T-helper 2 cell treated with Interferon-gamma antibody and Interleukin-4, amounts not matched to agents 5 μg/mL and 100 μg/mL, for 36 hours (primary cell): ENCODE data around the gene UNK.
"Not testable (repeated sequence)": the region's sequence is repeated elsewhere in the genome, so short reads cannot be mapped to it uniquely, and the experiment has no call there.

Experiments used
- DNase-seq: peaks from one replicate; pipeline ENCODE4 v3.0.0; 2021; ENCODE audit warnings: low spot score
- H3K27ac Mint-ChIP-seq: one replicate; pipeline ENCODE4 v1.8.0; 2021; ENCODE audit warnings: mild to moderate bottlenecking, mixed read lengths
- H3K27me3 Mint-ChIP-seq: one replicate; pipeline ENCODE4 v1.8.0; 2021; ENCODE audit warnings: low read depth, mixed read lengths
- H3K36me3 Mint-ChIP-seq: one replicate; pipeline ENCODE4 v1.8.0; 2021; ENCODE audit warnings: low read depth, mixed read lengths
- H3K4me1 Mint-ChIP-seq: one replicate; pipeline ENCODE4 v1.8.0; 2021; ENCODE audit warnings: low read depth, mixed read lengths
- H3K4me3 Mint-ChIP-seq: one replicate; pipeline ENCODE4 v1.8.0; 2022; ENCODE audit warnings: mild to moderate bottlenecking, moderate library complexity, mixed read lengths
- H3K9me3 Mint-ChIP-seq: one replicate; pipeline ENCODE4 v1.8.0; 2021; ENCODE audit warnings: mixed read lengths

UNK gene

DNA sequence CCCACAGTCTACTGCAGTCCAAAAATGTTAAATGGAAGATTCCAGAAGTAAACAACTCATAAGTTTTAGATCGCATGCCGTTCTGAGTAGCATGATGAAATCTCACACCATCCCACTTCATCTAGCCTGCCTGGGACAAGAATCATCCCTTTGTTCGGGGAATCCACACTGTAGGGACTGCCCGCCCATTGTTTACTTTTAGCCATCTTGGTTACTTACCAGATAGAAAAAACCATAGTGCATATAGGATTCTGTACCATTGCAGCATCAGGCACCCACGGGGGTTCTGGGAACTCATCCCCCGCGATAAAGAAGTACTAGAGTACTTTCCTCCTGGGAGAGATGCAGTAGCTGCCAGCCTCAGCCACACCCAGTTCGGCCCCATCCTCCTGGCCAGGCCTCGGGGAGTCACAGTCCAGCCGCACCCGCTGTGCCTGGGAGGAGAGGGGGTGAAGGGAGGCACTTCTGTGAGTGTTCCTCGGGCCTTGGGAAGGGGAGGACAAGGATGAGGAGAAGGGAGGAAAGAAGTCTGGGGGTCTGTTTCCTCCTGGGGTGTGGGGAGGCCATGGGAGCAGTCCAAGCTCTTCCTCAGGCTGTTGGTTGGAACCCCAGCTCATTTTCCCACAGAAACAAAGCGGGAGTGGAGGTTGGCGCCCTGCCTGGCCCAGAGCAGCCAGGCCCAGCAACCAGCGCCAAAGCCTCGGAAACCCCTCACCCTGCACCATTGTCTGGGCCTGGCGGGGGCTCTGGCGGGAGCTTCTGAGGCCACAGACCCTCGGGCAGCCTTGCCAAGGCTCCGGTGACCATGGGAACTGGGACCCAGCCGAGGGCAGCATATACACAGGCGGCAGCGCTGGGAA is 84.9 kb downstream of the UNK start:
- H3K27me3 Mint-ChIP-seq, result no peaks in the 10 kb centered on the region
- DNase-seq, result no peak
- H3K4me1 Mint-ChIP-seq, result peaks cover 24% of the 10 kb centered on the region
- H3K27ac Mint-ChIP-seq, result no peak overlapping the region
- H3K9me3 Mint-ChIP-seq, result no peaks in the 10 kb centered on the region
- H3K36me3 Mint-ChIP-seq, result no peaks in the 10 kb centered on the region
- no peak overlapping the region for H3K4me3 Mint-ChIP-seq

DNA sequence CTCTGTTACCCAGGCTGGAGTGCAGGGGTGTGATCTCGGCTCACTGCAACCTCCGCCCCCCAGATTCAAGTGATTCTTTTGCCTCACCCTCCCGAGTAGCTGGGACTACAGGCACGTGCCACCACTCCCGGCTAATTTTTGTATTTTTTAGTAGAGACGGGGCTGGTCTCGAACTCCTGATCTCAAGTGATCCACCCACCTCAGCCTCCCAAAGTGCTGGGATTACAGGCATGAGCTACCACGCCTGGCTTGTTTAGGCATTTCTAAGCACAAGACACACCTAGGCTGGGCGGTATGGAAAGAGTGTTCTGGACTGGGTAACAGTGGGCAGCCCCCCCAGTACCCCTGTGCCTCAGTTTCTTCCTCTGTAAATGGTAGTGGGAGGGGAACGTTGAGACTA is 85.6 kb downstream of the UNK start:
- DNase-seq, H3K4me3 Mint-ChIP-seq, H3K9me3 Mint-ChIP-seq, H3K27me3 Mint-ChIP-seq, H3K36me3 Mint-ChIP-seq: not testable (repeated sequence)
- peaks cover 18% of the 10 kb centered on the region for H3K4me1 Mint-ChIP-seq
- peak overlapping the region; percentile 21 for H3K27ac Mint-ChIP-seq

DNA sequence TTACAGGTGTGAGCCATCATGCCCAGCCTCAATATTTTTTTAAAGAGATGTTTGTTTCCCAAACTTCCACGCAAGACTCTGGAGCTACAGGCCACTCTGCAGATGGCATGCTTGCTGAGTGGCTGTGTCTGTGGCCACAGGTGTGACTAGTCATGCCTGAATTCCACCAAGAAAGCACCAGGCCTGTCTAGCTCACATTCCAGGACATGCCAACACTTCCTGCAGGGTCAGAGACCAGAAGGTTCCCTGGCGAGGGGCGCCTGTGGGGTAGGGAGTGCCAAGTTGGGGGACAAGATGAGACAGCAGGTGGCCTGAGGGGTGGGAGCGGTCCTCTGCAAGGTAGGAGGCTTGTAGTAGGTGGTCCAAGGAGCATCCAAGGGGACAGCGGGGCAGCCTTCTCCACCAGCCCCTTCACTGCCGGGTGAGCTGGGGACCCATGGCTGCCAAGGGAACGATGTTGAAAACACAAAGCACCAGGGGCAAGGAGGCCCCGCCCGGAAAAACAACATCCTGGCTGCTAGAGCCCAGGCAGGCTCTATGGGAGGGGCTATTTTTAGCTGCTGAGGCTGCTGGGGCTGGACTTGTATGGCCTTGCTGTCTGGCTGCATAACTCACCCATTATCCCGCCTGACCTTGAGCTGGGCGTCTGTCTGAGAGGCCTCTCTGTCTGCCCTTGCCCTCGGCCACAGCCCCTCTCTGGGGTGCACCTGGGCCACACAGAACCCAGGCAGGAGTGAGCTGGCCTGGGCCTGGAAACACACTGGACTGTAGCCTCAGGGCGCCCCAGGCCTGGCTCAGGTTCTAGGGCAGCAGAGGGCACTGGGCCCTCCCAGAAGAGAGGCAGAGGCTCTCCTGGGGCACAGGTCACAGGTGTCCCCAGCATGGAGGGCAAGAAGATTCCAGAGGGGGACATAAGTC is 88.1 kb downstream of the UNK start:
- Mint-ChIP-seq H3K4me1 (peaks cover 32% of the 10 kb centered on the region), H3K27ac (peak overlapping the region; percentile 92), H3K9me3 (no peaks in the 10 kb centered on the region), H3K27me3 (no peaks in the 10 kb centered on the region), H3K36me3 (peaks cover 2% of the 10 kb centered on the region), H3K4me3 (peak overlapping the region; percentile 51)
- DNase-seq, result no peak

DNA sequence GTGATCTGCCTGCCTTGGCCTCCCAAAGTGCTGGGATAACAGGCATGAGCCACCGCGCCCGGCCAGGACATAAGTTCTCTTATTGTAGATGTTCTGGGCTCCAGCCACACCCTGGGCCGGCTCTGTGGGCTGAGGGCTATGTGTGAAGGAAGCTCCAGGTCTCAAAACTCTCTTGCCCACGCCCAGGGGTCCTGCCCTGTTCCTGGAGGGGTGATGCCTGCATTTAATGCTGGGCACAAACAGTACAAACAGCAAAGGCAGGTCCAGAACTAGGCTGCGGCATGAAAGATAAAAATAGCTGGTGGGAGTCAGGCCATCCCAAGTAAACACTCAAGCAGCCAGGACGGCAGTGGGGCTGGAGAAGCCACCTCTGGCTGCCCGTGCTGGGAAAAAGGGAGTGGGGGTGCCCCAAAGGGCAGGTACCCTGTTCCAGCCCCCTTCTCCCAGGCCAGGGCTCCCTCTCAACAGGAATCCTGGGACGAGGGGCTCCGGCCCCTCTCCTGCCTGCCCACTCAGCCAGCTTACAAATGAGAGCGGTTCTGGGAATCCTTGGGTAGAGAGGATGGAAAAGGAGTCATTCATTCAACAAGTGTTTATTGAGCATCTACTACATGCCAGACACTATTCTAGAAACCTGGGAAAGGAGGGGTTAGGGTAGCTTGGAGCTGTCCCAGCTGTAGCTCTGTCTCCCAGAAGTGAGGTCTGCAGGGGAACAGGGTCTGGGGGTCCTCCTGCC is 89.1 kb downstream of the UNK start:
- Mint-ChIP-seq H3K9me3 (no peaks in the 10 kb centered on the region), H3K36me3 (peaks cover 4% of the 10 kb centered on the region), H3K4me1 (peaks cover 32% of the 10 kb centered on the region), H3K27me3 (peaks cover 2% of the 10 kb centered on the region), H3K27ac (peak overlapping the region; percentile 49), H3K4me3 (peak overlapping the region; percentile 26)
- no peak for DNase-seq

DNA sequence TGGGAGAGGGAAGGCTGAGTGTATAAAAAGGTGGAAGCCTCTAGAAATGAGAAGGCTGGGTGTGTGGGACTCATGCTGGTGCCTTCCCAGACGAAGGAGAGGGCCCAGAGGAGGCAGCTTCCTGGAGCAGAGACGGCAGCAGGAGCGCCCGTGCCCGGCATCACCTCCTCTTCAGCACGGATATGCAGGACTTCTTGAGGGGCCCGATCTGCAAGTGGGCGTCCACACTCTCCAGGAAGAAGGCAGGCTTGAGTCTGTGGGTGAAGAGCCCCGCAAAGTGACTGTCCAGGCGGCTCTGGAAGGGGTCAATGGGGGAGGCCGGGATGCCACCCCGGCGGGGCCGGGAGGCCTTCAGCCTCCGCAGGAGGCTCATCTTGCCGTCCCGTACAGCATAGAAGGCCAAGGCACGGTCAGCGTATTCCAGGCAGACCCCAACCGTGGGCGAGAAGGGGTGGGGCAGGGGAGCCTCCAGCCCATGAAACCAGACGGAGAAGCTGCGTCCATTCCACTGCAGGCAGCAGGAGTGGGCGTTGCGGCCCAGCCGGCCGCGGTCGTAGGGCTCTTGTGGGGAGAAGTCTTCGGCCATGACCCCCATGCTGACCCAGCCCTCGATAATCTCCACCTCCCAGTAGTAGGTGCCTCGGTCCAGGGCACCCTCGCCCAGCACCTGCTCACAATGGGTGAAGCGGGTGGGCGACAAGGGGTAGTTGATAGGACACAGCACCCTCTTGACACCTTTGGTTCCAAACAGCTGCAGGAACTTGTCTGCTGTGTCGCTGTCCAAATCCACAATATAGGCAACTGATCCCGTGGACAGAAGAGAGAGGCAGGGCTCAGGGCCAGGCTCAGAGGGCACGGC is 89.9 kb downstream of the UNK start:
- H3K9me3 Mint-ChIP-seq, result no peaks in the 10 kb centered on the region
- no peak for DNase-seq
- peaks cover 4% of the 10 kb centered on the region for H3K36me3 Mint-ChIP-seq
- H3K4me1 Mint-ChIP-seq, result peaks cover 34% of the 10 kb centered on the region
- H3K27me3 Mint-ChIP-seq, result peaks cover 5% of the 10 kb centered on the region
- no peak overlapping the region for H3K4me3 Mint-ChIP-seq
- peak overlapping the region; percentile 31 for H3K27ac Mint-ChIP-seq
